Omental fat pad (tissue), 4 donors: ENCODE measurements around the gene GART. TPM values are rescaled to one million over a fixed set of nuclear protein-coding genes. Genes with fewer than 3 reads are reported as not detected.

Experiments used
- ATAC-seq: fragments of 150-250 bp; one replicate; pipeline ENCODE4 v1.9.1; 2016; ENCODE audit warnings: mild to moderate bottlenecking, moderate library complexity; ENCODE audit not compliant: low FRiP score
- DNase-seq: peaks from one replicate; pipeline ENCODE4 v3.0.0-alpha.2; 2019; ENCODE audit warnings: low spot score
- CTCF ChIP-seq, 3 donors: fragments of 450-650 bp; IDR thresholded peaks; one replicate each; pipeline ENCODE4 v1.5.1; 2016 to 2017; ENCODE audit warnings: antibody characterized with exemption in 3 of 3, mild to moderate bottlenecking in 3 of 3, moderate library complexity in 2 of 3
- total RNA-seq, 4 donors: library from RNA; depleted of rRNA; stranded (reverse); fragments of >200 nt; gene quantifications; one replicate each; pipeline ENCODE4 v1.1.0, GENCODE V29; 2016

The GART gene
- total RNA-seq, 4 donors from 2014 or later: 102 to 208 (median 127) TPM

DNA sequence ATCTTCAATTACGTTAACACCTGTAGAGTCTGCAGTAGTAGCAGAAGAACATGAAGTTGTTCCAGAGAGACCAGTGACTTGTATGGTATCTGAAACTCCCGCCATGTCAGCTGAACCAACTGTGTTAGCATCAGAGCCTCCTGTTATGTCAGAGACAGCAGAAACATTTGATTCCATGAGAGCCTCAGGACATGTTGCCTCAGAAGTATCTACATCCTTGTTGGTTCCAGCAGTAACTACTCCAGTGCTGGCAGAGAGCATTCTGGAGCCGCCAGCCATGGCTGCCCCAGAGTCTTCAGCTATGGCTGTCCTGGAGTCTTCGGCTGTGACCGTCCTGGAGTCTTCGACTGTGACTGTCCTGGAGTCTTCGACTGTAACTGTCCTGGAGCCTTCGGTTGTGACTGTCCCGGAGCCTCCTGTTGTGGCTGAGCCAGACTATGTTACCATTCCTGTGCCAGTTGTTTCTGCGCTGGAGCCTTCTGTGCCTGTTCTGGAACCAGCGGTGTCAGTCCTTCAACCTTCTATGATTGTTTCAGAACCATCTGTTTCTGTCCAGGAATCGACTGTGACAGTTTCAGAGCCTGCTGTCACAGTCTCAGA is 11.2 kb upstream of the GART start:
- no peak for TF ChIP-seq CTCF (IDR thresholded peaks at IDR 0.05)
- ATAC-seq (no peak), DNase-seq (no peak)

- ATAC-seq (no peak), DNase-seq (no peak)
- no peak for TF ChIP-seq CTCF (IDR thresholded peaks at IDR 0.05)
These were observed 10.4 kb upstream of the GART start for GRCh38 chr21:33552093-33552998.

DNA sequence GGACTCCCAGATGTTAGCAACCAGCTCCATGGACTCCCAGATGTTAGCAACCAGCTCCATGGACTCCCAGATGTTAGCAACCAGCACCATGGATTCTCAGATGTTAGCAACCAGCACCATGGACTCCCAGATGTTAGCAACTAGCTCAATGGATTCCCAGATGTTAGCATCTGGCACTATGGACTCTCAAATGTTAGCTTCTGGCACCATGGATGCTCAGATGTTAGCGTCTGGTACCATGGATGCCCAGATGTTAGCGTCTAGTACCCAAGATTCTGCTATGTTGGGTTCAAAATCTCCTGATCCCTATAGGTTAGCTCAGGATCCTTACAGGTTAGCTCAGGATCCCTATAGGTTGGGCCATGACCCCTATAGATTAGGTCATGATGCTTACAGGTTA is 9.7 kb upstream of the GART start:
- ATAC-seq (no peak), DNase-seq (no peak)
- no peak for TF ChIP-seq CTCF (IDR thresholded peaks at IDR 0.05)

DNA sequence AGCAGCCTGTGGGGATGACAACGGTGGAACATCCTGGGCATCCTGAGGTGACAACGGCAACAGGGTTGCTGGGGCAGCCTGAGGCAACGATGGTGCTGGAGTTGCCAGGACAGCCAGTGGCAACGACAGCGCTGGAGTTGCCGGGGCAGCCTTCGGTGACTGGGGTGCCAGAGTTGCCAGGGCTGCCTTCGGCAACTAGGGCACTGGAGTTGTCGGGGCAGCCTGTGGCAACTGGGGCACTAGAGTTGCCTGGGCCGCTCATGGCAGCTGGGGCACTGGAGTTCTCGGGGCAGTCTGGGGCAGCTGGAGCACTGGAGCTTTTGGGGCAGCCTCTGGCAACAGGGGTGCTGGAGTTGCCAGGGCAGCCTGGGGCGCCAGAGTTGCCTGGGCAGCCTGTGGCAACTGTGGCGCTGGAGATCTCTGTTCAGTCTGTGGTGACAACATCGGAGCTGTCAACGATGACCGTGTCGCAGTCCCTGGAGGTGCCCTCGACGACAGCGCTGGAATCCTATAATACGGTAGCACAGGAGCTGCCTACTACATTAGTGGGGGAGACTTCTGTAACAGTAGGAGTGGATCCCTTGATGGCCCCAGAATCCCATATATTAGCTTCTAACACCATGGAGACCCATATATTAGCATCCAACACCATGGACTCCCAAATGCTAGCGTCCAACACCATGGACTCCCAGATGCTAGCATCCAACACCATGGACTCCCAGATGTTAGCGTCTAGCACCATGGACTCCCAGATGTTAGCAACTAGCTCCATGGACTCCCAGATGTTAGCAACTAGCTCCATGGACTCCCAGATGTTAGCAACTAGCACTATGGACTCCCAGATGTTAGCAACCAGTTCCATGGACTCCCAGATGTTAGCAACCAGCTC is 9.1 kb upstream of the GART start:
- ATAC-seq: no peak
- no peak for DNase-seq
- TF ChIP-seq CTCF (IDR thresholded peaks at IDR 0.05): no peak

GRCh38 chr21:33549848-33550771 is 8.2 kb upstream of the GART start:
- TF ChIP-seq CTCF (IDR thresholded peaks at IDR 0.05): no peak
- no peak for ATAC-seq
- no peak for DNase-seq

GRCh38 chr21:33546086-33546485 is 4.2 kb upstream of the GART start:
- no peak for ATAC-seq
- no peak for DNase-seq
- no peak for TF ChIP-seq CTCF (IDR thresholded peaks at IDR 0.05)
